IgD-negative memory B cell (primary cell): ENCODE measurements around the gene BRSK1. TPM values are rescaled to one million over a fixed set of nuclear protein-coding genes. Genes with fewer than 3 reads are reported as not detected.

ENCODE experiments used
- H3K27ac Mint-ChIP-seq, 3 donors: one replicate each; pipeline ENCODE4 v1.8.0; 2020 to 2022; ENCODE audit warnings: mild to moderate bottlenecking in 3 of 3, mixed read lengths in 3 of 3, moderate library complexity in 1 of 3
- H3K27me3 Mint-ChIP-seq: one replicate; pipeline ENCODE4 v1.8.0; 2021; ENCODE audit warnings: mixed read lengths
- H3K36me3 Mint-ChIP-seq: one replicate; pipeline ENCODE4 v1.8.0; 2020; ENCODE audit warnings: mild to moderate bottlenecking, mixed read lengths
- H3K4me1 Mint-ChIP-seq, 3 donors: one replicate each; pipeline ENCODE4 v1.8.0; 2020 to 2022; ENCODE audit warnings: mixed read lengths in 3 of 3, mild to moderate bottlenecking in 1 of 3
- H3K4me3 Mint-ChIP-seq, 4 donors: one replicate each; pipeline ENCODE4 v1.8.0; 2020 to 2022; ENCODE audit warnings: mild to moderate bottlenecking in 4 of 4, mixed read lengths in 4 of 4, moderate library complexity in 3 of 4
- H3K9me3 Mint-ChIP-seq, 3 donors: one replicate each; pipeline ENCODE4 v1.8.0; 2020 to 2021; ENCODE audit warnings: mixed read lengths in 3 of 3, mild to moderate bottlenecking in 1 of 3
- polyA plus RNA-seq: library from polyadenylated mRNA; unstranded; fragments of 300-500 nt; fragmentation: Illumina TruSeq; gene quantifications from one replicate; pipeline ENCODE4 v1.2.3, GENCODE V29; 2021

BRSK1 gene
- polyA plus RNA-seq, 1 donor from 2014 or later, result 0.34 TPM

DNA sequence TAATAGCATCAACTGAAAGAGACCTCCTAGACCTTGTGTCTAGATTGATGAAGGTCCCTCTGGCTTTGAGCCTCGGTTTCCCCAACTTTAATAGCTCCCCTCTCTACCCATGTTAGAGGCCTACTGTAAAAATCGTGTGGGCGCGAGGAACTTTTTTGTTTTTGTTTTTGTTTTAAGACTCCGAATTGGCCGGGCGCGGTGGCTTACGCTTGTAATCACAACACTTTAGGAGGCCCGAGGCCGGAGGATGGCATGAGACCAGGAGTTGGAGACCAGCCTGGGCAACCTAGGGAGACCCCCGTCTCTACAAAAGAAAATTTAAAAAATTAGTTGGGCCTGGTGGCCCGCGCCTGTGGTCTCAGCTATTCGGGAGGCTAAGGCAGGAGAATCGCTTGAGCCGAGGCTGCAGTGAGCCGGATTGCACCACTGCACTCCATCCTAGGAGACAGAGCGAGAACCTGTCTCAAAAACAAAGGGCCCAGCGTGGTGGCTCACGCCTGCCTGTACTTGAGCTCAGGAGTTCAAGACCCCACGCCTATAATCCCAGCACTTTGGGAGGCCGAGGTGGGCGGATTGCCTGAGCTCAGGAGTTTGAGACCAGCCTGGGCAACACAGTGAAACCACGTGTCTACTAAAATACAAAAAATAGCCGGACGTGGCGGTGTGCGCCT lies 24.1 kb upstream of the BRSK1 start:
- H3K4me3 Mint-ChIP-seq, result peak overlapping the region; percentile 89 to 98 (median 96)

DNA sequence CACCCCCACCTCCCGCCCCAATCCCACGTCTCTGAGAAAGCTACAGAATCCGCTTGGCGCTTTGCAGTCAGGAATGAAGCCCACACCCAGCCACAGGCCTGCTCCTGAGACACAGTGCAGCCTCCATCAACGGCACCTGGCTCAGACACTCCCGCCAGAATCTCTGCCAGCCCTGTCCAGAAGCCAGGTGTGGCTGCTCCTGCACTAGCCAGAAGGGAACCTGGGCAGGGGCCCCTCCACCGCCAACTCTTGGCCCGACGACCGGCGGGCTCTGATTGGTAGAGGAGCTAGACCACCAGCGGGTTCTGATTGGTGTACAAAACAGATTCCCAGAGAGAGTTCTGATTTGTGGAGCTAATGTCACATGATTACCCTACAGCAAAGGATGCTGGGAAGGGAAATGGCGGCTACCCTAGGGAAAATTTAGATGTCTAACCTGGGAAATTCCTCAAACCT lies 22.1 kb upstream of the BRSK1 start:
- peaks cover 2% of the 10 kb centered on the region for H3K36me3 Mint-ChIP-seq
- peak overlapping the region in 1 of 3 donors; percentile 98 for H3K27ac Mint-ChIP-seq
- peaks cover 0 to 4% (median 2%) of the 10 kb centered on the region in 3 donors for H3K9me3 Mint-ChIP-seq
- peaks cover 20 to 22% (median 21%) of the 10 kb centered on the region in 3 donors for H3K4me1 Mint-ChIP-seq
- peak overlapping the region in 1 of 4 donors; percentile 60 for H3K4me3 Mint-ChIP-seq
- no peaks in the 10 kb centered on the region for H3K27me3 Mint-ChIP-seq

More for the DNA sequence above, 24.1 kb upstream of the BRSK1 start:
- Mint-ChIP-seq H3K27ac (peak overlapping the region; percentile 98), H3K9me3 (no peaks in the 10 kb centered on the region), H3K27me3 (no peaks in the 10 kb centered on the region), H3K36me3 (peaks cover 2% of the 10 kb centered on the region), H3K4me1 (peaks cover 32 to 35% (median 34%) of the 10 kb centered on the region in 3 donors)

DNA sequence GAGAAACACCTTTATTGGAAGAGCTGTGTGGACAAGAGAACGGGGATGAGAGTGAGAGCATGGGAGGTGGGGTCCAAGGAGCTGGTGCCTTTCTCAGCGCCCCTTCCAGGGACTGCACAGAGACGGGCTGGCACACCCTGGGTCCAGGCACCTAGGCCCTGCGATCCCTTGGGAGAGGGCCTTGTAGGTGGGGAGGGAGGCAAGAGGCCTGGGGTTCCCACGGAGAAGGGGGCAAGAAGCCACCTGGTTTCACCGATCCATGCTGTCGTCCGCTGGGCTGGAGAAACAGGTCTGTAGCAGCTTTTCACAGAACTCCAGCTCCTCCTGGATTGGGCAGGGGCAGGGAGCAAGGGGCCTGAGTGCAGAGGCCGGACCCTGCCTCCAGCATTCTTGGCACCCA lies 21.4 kb upstream of the BRSK1 start:
- Mint-ChIP-seq H3K27me3 (no peaks in the 10 kb centered on the region), H3K36me3 (peaks cover 2% of the 10 kb centered on the region), H3K4me1 (peaks cover 15 to 16% (median 15%) of the 10 kb centered on the region in 3 donors), H3K4me3 (no peak overlapping the region), H3K9me3 (peaks cover 0 to 4% (median 2%) of the 10 kb centered on the region in 3 donors), H3K27ac (peak overlapping the region in 2 of 3 donors; percentile 23 to 98)

DNA sequence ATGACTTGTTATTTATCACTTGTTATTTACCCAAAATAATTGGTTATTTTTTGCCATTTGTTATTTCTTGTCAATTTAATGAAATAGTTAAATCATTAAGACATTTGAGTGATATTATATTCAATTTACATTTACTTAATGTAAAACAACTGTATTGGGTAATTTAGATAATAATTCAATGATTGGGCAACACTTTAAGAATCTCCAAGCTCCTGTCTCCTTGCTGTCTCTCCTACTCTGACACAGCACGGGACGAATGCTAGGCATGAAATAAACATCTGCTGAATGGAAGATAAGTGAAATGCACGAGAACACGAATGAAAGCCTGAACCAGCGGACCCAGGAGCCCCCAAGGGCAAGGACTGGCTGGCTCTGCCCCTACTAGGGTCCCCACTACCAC lies 19.3 kb upstream of the BRSK1 start:
- Mint-ChIP-seq H3K4me1 (peaks cover 11 to 14% (median 13%) of the 10 kb centered on the region in 3 donors), H3K36me3 (peaks cover 2% of the 10 kb centered on the region), H3K27me3 (no peaks in the 10 kb centered on the region), H3K9me3 (peaks cover 0 to 4% (median 2%) of the 10 kb centered on the region in 3 donors), H3K27ac (no peak overlapping the region), H3K4me3 (no peak overlapping the region)

DNA sequence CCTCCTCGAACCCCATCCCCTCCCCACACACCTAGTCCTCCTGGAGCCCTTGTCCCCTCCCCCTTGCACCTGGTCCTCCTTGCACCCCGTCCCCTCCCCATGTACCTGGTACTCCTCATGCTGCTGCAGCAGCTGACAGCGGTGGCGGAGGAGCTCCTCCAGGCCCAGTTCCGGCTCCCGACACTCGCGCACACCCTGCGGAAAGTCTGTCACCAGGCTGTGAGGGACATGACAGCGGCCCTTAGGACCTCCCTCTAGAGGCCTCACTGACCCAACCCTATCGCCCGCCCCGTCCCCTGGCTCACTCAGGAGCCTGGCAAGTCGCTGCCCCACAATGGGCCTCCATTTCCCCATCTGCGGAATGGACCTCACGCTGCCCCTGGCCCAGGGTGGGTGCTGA lies 18.6 kb upstream of the BRSK1 start:
- Mint-ChIP-seq H3K27me3 (no peaks in the 10 kb centered on the region), H3K4me1 (peaks cover 9 to 12% (median 11%) of the 10 kb centered on the region in 3 donors), H3K27ac (no peak overlapping the region), H3K36me3 (peaks cover 2% of the 10 kb centered on the region), H3K4me3 (no peak overlapping the region), H3K9me3 (peaks cover 0 to 4% (median 2%) of the 10 kb centered on the region in 3 donors)

DNA sequence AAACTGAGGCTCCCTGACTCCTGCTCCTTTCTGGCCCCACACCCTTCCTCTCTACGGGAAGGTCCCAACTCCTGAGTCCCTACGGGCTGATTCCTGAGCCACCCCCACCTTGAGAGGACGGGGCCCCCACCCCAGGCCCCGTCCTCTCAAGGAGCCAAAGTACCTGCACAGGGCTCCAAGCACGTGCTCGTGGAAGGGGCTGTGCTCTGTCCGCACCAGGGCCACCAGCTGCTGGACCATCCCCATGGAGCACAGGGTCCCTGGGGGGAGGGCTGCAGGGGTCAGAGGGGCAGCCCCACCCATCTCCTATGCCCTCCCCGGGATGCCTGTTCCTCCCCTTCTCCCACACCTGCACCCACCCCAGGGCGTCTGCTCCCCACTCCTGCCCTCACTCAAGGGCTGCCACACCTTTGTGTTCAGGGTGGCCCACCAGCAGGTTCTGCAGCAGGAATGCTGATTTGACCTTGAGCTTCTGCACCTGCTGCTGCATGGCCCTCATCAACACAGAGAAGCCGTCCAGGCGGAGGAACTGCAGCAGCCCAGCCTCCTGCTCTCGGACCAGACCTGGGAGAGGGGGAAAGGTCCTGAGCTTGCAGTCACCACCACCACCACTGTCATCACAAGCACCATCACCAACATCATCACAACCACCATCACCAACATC lies 17.9 kb upstream of the BRSK1 start:
- Mint-ChIP-seq H3K9me3 (peaks cover 0 to 4% (median 2%) of the 10 kb centered on the region in 3 donors), H3K4me1 (peaks cover 7 to 15% (median 9%) of the 10 kb centered on the region in 3 donors), H3K27me3 (no peaks in the 10 kb centered on the region), H3K4me3 (no peak overlapping the region), H3K27ac (no peak overlapping the region), H3K36me3 (peaks cover 5% of the 10 kb centered on the region)

DNA sequence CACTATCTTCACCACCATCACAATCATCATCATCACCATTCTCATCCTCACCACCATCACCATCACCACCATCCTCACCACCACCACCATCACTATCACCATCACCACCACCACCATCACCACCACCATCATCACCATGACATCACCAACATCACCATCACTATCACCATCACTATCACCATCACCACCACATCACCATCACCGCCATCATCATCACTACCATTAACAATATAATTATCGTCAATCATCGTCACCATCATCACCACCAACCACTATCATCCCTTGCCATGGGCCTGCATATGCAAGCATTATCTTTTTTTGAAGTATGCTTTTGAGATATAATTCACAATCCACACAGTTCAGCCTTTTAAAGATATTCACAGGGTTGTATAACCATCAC lies 17.4 kb upstream of the BRSK1 start:
- no peak overlapping the region for H3K27ac Mint-ChIP-seq
- peaks cover 6% of the 10 kb centered on the region for H3K36me3 Mint-ChIP-seq
- peaks cover 0 to 4% (median 2%) of the 10 kb centered on the region in 3 donors for H3K9me3 Mint-ChIP-seq
- no peaks in the 10 kb centered on the region for H3K27me3 Mint-ChIP-seq
- peaks cover 7 to 16% (median 9%) of the 10 kb centered on the region in 3 donors for H3K4me1 Mint-ChIP-seq
- H3K4me3 Mint-ChIP-seq, result no peak overlapping the region

DNA sequence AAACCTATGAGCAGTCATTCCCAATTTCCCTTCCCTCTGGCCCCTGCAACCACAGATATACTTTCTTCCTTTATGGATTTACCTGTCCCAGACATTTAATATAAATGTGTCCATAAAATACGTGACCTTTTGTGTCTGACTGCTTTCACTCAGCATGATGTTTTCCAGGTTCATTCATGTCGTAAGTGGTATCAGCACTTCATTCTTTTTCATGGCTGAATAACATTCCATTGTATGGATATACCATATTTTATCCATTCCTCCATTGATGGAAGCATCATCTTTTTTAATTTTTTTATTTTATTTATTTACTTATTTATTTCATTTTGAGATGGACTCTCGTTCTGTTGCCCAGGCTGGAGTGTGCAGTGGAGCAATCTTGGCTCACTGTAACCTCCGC lies 17.0 kb upstream of the BRSK1 start:
- Mint-ChIP-seq H3K27ac (no peak overlapping the region), H3K36me3 (peaks cover 6% of the 10 kb centered on the region), H3K9me3 (peaks cover 0 to 4% (median 2%) of the 10 kb centered on the region in 3 donors), H3K27me3 (no peaks in the 10 kb centered on the region), H3K4me1 (peaks cover 7 to 16% (median 9%) of the 10 kb centered on the region in 3 donors), H3K4me3 (no peak overlapping the region)

DNA sequence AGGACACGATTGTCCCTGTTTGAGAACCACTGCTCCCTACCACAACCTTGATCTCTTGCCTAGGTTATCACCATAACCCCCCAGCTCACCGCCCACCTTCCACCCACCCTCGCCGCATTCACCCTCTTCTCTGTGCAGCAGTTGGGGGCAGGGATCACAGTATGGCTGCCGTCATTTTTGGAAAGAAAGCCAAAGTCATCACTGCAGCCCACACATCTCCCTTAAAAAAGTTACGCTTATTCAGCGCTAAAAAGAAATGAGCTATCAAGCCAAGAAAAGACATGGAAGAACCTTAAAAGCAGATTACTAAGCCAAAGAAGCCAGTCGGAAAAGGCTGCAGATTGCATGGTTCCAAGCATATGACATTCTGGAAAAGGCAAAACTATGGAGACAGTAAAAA lies 14.5 kb upstream of the BRSK1 start:
- Mint-ChIP-seq H3K27me3 (no peaks in the 10 kb centered on the region), H3K4me1 (peaks cover 4 to 13% (median 7%) of the 10 kb centered on the region in 3 donors), H3K36me3 (peaks cover 8% of the 10 kb centered on the region), H3K27ac (no peak overlapping the region), H3K9me3 (peaks cover 0 to 4% (median 2%) of the 10 kb centered on the region in 3 donors), H3K4me3 (no peak overlapping the region)

DNA sequence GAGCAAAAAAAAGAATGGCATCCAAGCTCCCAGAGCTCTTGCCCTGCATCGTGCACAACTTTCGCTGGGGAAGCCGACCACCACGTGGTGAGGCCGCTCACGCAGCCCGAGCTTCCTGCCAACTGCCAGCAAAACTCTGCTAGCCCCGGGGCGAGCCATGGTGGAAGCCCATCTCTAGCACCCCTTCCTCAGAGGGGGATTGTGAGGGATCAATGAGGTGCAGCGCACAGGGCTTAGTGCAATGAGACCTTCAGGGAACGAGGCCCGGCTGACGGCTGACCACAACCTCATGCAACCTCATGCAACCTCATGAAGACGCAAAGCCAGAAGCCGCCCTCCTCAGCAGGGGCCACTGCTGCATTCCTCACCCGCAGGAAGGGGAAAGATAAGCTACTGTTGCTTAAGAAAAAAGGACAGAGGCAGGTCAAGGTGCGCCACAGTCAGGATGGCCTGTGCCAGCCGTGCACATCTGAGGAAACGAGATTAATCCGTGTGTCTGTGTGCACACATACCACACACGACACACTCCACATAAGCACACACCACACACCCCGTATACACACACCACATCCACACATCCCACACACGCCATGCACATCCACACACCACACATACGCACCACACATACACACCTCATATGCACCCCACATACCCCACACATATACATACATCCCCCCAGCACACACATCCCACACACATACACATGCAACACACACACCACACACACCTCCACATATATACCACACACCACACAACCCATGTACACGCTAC lies 13.4 kb upstream of the BRSK1 start:
- Mint-ChIP-seq H3K27ac (no peak overlapping the region), H3K9me3 (peaks cover 0 to 4% (median 2%) of the 10 kb centered on the region in 3 donors), H3K4me3 (peak overlapping the region in 2 of 4 donors; percentile 20 to 86), H3K27me3 (no peaks in the 10 kb centered on the region), H3K36me3 (peaks cover 8% of the 10 kb centered on the region), H3K4me1 (peaks cover 9 to 13% (median 9%) of the 10 kb centered on the region in 3 donors)

DNA sequence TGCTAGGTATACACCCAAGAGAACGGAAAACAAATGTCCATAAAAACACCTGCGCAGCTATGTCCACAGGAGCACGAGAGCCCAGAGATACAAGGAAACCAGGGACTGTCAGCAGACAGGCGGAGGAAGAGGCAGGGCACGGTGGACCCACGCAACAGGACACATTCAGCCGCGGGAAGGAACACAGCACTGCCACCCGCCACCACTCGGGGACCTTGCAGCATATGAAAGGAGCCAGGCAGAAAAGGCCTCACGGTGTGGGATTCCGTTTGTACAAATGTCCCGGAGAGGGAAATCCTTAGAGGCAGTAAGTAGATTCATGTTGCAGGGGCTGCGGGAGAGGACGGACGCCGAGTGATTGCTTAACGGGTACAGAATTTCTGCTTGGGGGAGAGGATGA lies 11.7 kb upstream of the BRSK1 start:
- no peaks in the 10 kb centered on the region for H3K9me3 Mint-ChIP-seq
- H3K4me3 Mint-ChIP-seq, result no peak overlapping the region
- H3K36me3 Mint-ChIP-seq, result peaks cover 8% of the 10 kb centered on the region
- H3K27ac Mint-ChIP-seq, result peak overlapping the region in 1 of 3 donors; percentile 31
- peaks cover 16 to 26% (median 21%) of the 10 kb centered on the region in 3 donors for H3K4me1 Mint-ChIP-seq
- H3K27me3 Mint-ChIP-seq, result no peaks in the 10 kb centered on the region

DNA sequence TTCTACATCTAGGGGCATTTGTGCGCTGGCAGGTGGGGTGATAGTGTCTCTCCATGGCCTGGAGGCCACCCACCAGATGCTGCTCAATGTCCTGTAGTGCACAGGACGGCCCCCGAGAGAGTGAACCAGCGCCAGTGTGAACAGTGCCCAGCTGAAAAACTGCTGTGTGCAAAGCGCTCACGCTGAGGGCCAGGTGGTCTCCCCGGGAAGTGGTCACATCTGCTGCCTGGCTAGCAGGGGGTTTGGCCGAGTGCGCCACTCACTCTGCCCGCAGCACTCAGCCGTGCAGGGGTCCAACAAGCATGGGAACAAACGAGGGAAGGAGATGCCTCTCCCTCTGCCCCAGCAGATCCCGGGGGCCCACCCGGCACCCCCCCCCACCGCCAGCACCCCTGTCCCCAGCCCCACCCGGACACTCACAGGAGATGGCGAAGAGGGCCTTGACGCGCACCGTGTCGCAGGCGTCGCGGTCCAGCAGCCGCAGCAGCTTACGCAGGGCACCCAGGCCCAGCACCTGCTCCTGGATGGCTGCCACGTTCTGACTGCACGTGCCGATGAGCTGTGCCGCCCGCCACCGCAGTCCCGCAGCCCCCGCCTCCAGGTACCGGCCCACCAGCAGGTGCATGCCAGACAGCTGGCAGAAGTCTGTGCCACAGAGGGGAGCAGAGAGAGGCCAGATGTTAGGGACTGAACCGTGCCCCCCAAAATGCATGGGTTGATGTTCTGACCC lies 9.7 kb upstream of the BRSK1 start:
- no peaks in the 10 kb centered on the region for H3K27me3 Mint-ChIP-seq
- peaks cover 20 to 39% (median 26%) of the 10 kb centered on the region in 3 donors for H3K4me1 Mint-ChIP-seq
- no peak overlapping the region for H3K4me3 Mint-ChIP-seq
- peak overlapping the region in 1 of 3 donors; percentile 19 for H3K27ac Mint-ChIP-seq
- no peaks in the 10 kb centered on the region for H3K9me3 Mint-ChIP-seq
- peaks cover 8% of the 10 kb centered on the region for H3K36me3 Mint-ChIP-seq

DNA sequence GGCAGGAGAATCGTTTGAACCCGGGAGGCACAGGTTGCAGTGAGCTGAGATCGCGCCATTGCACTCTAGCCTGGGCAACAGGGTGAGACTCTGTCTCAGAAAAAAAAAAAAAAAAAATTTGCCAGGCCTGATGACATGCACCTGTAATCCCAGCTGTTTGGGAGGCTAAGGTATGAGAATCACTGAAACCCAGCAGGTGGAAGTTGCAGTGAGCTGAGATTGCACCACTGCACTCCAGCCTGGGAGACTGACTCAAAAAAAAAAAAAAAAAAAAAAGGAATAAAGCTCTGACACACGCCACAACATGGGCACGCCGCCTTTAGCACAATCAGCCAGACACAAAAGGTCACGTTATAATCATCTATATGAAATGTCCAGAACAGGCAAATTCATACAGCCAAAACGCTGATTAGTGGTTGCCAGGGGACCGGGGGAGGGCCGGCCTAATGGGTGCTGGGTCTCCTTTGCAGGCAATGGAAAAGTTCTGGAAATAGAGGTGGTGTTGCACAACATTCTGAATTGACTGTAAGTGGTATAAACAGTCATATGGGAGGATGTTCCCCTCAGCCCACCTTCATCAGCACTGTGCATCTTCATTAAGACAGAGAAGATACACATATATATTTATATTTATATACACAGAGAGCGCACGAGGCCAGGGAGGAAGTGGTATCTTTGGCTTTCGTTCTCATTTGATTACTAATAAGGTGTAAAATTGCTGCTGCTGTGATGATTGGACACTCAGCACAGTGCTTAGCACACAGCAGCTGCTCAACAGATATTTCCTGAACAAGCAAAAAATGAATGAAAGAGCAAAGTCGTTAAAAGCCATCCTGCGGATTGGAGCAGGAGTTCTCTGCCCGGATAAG lies 7.7 kb upstream of the BRSK1 start:
- Mint-ChIP-seq H3K27me3 (no peaks in the 10 kb centered on the region), H3K4me3 (peak overlapping the region; percentile 61 to 90 (median 77)), H3K27ac (peak overlapping the region; percentile 84 to 98 (median 90)), H3K4me1 (peaks cover 28 to 47% (median 39%) of the 10 kb centered on the region in 3 donors), H3K36me3 (peaks cover 4% of the 10 kb centered on the region), H3K9me3 (no peaks in the 10 kb centered on the region)
